GM23338 (cell line): ENCODE measurements around the gene HSF2BP.
A peak's percentile ranks its signal among the peaks of the same experiment; 100 is the strongest.

ENCODE experiments used
- CREB1 ChIP-seq: fragments of 250-450 bp; sonication (Bioruptor Pico); IDR thresholded peaks from 2 replicates; pipeline ENCODE4 v1.5.0; 2020; ENCODE audit warnings: low read depth, mild to moderate bottlenecking, moderate library complexity
- EZH2 ChIP-seq: fragments of 200-600 bp; sonication (generic); IDR thresholded peaks from one replicate; pipeline ENCODE4 v1.8.0; 2017; ENCODE audit warnings: antibody characterized with exemption, mild to moderate bottlenecking, low read depth; ENCODE audit not compliant: unreplicated experiment
- EZH2phosphoT487 ChIP-seq: fragments of 200-600 bp; sonication (generic); IDR thresholded peaks from one replicate; pipeline ENCODE4 v1.8.1; 2018; ENCODE audit warnings: antibody characterized with exemption; ENCODE audit not compliant: unreplicated experiment
- JUNB ChIP-seq: IDR thresholded peaks from one replicate; pipeline ENCODE4 v1.6.1; 2016; ENCODE audit warnings: antibody characterized with exemption; ENCODE audit not compliant: unreplicated experiment
- NANOG ChIP-seq: IDR thresholded peaks from 2 replicates; pipeline ENCODE4 v1.6.1; 2016; ENCODE audit warnings: antibody characterized with exemption, borderline replicate concordance
- POLR2AphosphoS5 ChIP-seq: IDR thresholded peaks from 2 replicates; pipeline ENCODE4 v1.6.1; 2016; ENCODE audit warnings: antibody characterized with exemption, low read depth
- TF ChIP-seq, protein P1 (sequence below), 2 experiments: fragments of 200-600 bp in 1 of 2; sonication (generic) in 1 of 2; conservative IDR thresholded peaks; 2 replicates each; pipeline versions ENCODE4 v1.5.1 to v1.6.1; 2016 to 2017; ENCODE audit warnings: antibody characterized with exemption in 2 of 2, low read depth in 2 of 2, mild to moderate bottlenecking in 2 of 2, moderate library complexity in 1 of 2

DNA sequence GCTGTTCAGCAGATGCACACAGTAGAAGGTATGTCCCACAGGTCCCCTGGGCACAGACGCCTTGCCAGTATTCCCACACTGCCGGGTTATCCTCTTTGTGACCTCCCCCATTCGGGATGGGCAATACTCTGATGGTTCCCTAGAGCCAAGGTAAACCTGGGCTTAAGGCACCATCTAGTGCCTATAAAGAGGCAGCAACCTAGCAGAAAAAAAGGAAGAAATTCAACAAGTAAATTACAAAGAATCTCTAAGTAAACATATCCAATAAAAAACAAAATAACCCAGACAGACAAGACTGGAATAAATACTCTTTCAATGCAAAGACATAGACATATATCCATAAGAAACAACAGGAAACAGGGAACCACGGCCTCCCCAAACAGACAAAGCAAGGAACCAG, 39.4 kb downstream of the HSF2BP start:
- TF ChIP-seq JUNB (no peak), EZH2phosphoT487 (no peak), EZH2 (no peak), NANOG (no peak), POLR2AphosphoS5 (no peak), CREB1 (CRISPR knock-in tag) (no peak)
- TF ChIP-seq, protein P1, sequence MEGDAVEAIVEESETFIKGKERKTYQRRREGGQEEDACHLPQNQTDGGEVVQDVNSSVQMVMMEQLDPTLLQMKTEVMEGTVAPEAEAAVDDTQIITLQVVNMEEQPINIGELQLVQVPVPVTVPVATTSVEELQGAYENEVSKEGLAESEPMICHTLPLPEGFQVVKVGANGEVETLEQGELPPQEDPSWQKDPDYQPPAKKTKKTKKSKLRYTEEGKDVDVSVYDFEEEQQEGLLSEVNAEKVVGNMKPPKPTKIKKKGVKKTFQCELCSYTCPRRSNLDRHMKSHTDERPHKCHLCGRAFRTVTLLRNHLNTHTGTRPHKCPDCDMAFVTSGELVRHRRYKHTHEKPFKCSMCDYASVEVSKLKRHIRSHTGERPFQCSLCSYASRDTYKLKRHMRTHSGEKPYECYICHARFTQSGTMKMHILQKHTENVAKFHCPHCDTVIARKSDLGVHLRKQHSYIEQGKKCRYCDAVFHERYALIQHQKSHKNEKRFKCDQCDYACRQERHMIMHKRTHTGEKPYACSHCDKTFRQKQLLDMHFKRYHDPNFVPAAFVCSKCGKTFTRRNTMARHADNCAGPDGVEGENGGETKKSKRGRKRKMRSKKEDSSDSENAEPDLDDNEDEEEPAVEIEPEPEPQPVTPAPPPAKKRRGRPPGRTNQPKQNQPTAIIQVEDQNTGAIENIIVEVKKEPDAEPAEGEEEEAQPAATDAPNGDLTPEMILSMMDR (conservative IDR thresholded peaks at IDR 0.05; ENCODE audit: low read depth in 2 of 2): peak; percentile 44 to 52
